ENCODE data around the gene INKA2.

Gene INKA2

GRCh38 chr1:111696330-111696729 lies 42.9 kb downstream of the INKA2 start:
- DNase-seq: no peak

- DNase-seq: no peak
Observed at GRCh38 chr1:111695801-111696200, 43.4 kb downstream of the INKA2 start.

- DNase-seq: no peak
Observed at GRCh38 chr1:111691886-111692285, 47.3 kb downstream of the INKA2 start.

DNA sequence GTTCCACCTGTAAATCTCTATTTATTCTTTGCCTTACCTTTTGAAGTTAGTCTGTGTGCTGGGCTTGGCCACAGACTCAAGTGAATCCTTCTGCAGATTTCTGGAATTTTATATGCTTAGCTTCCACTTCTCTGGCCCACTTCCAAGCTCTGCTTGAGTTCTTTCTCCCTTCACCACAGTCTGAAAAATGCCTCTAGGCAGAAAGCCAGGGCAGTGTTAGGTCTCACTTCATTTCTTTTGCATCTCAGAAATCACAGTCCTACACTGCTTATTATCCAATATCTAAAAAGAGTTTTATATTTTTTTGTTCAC lies 48.9 kb downstream of the INKA2 start:
- no peak for DNase-seq
